Activated CD8-positive, alpha-beta memory T cell treated with anti-CD3 and anti-CD28 coated beads, Interleukin-2, amount 50 U/mL, for 24 hours (primary cell): Measurements from ENCODE around the gene DLX6.

Source experiments
- DNase-seq: peaks from one replicate; pipeline ENCODE4 v3.0.0-alpha.2; 2020; ENCODE audit errors: extremely low read depth

Gene DLX6

GRCh38 chr7:96995406-96996110 lies 9.8 kb upstream of the DLX6 start:
- no peak for DNase-seq

GRCh38 chr7:96996111-96996957 lies 9.0 kb upstream of the DLX6 start:
- DNase-seq, result no peak

GRCh38 chr7:96996958-96997511 lies 8.3 kb upstream of the DLX6 start:
- no peak for DNase-seq

GRCh38 chr7:96997512-96998032 lies 7.8 kb upstream of the DLX6 start:
- DNase-seq, result no peak

GRCh38 chr7:96998333-96998732 lies 7.0 kb upstream of the DLX6 start:
- no peak for DNase-seq

- no peak for DNase-seq
Observed at GRCh38 chr7:96998744-96999143, 6.6 kb upstream of the DLX6 start.

- no peak for DNase-seq
Observed at GRCh38 chr7:97001221-97001620, 4.1 kb upstream of the DLX6 start.

GRCh38 chr7:97001656-97002554 lies 3.4 kb upstream of the DLX6 start:
- no peak for DNase-seq

- DNase-seq, result no peak
Observed at GRCh38 chr7:97002555-97003261, 2.6 kb upstream of the DLX6 start.

GRCh38 chr7:97003262-97004246 lies 1.8 kb upstream of the DLX6 start:
- no peak for DNase-seq

GRCh38 chr7:97004247-97005182 lies 838 bp upstream of the DLX6 start:
- no peak for DNase-seq

GRCh38 chr7:97006055-97006815 lies 882 bp downstream of the DLX6 start:
- DNase-seq, result no peak

GRCh38 chr7:97006816-97007582 lies 1.6 kb downstream of the DLX6 start:
- no peak for DNase-seq

GRCh38 chr7:97007583-97007861 lies 2.2 kb downstream of the DLX6 start:
- no peak for DNase-seq

GRCh38 chr7:97008275-97008917 lies 3.0 kb downstream of the DLX6 start:
- no peak for DNase-seq

GRCh38 chr7:97009753-97010732 lies 4.7 kb downstream of the DLX6 start:
- DNase-seq, result no peak
